HG03460 (cell line): ENCODE measurements around the gene CMTM6.

Experiments used
- ATAC-seq: cut with Tn5 transposase; IDR thresholded peaks from one replicate; pipeline ENCODE4 v1.9.1; 2021; ENCODE audit not compliant: unreplicated experiment

Gene CMTM6

GRCh38 chr3:32448686-32449474 is 53.8 kb downstream of the CMTM6 start:
- ATAC-seq: no peak

- ATAC-seq: no peak
Observed at GRCh38 chr3:32447865-32448400, 54.7 kb downstream of the CMTM6 start.

GRCh38 chr3:32443478-32443877 is 59.2 kb downstream of the CMTM6 start:
- no peak for ATAC-seq

- no peak for ATAC-seq
Observed at GRCh38 chr3:32442766-32443165, 59.9 kb downstream of the CMTM6 start.

- ATAC-seq: no peak
Observed at GRCh38 chr3:32440611-32441350, 61.9 kb downstream of the CMTM6 start.

GRCh38 chr3:32439421-32439820 is 63.2 kb downstream of the CMTM6 start:
- peak; percentile 16 for ATAC-seq

GRCh38 chr3:32438596-32439344 is 63.9 kb downstream of the CMTM6 start:
- ATAC-seq: peak; percentile 84

- ATAC-seq: no peak
Observed at GRCh38 chr3:32437896-32438295, 64.8 kb downstream of the CMTM6 start.

- peak; percentile 37 for ATAC-seq
Observed at GRCh38 chr3:32436816-32437189, 65.8 kb downstream of the CMTM6 start.

- no peak for ATAC-seq
Observed at GRCh38 chr3:32435911-32436815, 66.5 kb downstream of the CMTM6 start.

- no peak for ATAC-seq
Observed at GRCh38 chr3:32434206-32434605, 68.4 kb downstream of the CMTM6 start.

GRCh38 chr3:32432711-32433530 is 69.7 kb downstream of the CMTM6 start:
- peak; percentile 35 for ATAC-seq

- ATAC-seq: no peak
Observed at GRCh38 chr3:32432045-32432710, 70.5 kb downstream of the CMTM6 start.

- ATAC-seq: no peak
Observed at GRCh38 chr3:32431481-32431880, 71.2 kb downstream of the CMTM6 start.
